Naive thymus-derived CD4-positive, alpha-beta T cell (primary cell): Measurements from ENCODE around the gene SHANK2. TPM values are rescaled to one million over a fixed set of nuclear protein-coding genes. Genes with fewer than 3 reads are reported as not detected.

ENCODE experiments used
- polyA plus RNA-seq, 2 donors: library from polyadenylated mRNA; unstranded; fragments of 300-500 nt; fragmentation: Illumina TruSeq; gene quantifications; one replicate each; pipeline ENCODE4 v1.2.3, GENCODE V29; 2021
- total RNA-seq, 6 experiments: library from RNA in 5 of 6; stranded (reverse) in 5 of 6; gene quantifications; 1 replicate in 5 of 6; 2 replicates in 1 of 6; pipeline ENCODE4 v1.2.3 and lab custom pipeline; 2021 to 2026

SHANK2 gene
- total and polyA plus RNA-seq, 7 experiments from 2014 or later, result 0.29 to 0.72 TPM; not detected in 5

Other genes starting within 250 kb of the SHANK2 start
- gene DHCR7, start 195.8 kb upstream of the SHANK2 start, total RNA-seq, result 10 to 100 TPM; 14.7 to 46.1 (median 19.6) TPM
- 10 to 100 TPM; 22.2 to 25.6 TPM for gene DHCR7, start 195.8 kb upstream of the SHANK2 start, polyA plus RNA-seq
- gene NADSYN1, start 200.6 kb upstream of the SHANK2 start, total RNA-seq, result 100 to 1,000 TPM; 119 to 235 (median 163) TPM
- 10 to 100 TPM; 28.6 to 28.9 TPM for gene NADSYN1, start 200.6 kb upstream of the SHANK2 start, polyA plus RNA-seq